ENCODE results near the gene PPIP5K2. TPM values are rescaled to one million over a fixed set of nuclear protein-coding genes. Genes with fewer than 3 reads are reported as not detected.

The PPIP5K2 gene
- total RNA-seq, 6 experiments from 2014 or later, result 54.9 to 75.2 (median 61.2) TPM

DNA sequence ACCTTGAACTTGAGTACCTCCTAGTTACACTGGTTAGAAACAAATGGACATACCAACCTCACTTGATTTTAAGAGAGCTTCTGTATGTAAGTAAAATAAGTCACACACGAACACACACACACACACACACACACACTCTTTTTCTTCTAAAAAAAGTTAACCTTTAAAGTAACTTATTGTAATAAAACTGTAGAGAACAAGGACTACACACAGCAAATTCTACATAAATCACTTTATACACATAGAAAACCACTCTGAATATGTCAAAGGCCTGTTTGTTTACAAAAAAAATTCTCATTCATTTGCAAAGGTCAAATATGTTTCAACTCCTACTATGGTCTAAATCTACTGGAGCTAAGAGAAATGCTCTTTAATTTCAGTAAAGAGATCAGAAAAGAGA is 29.3 kb upstream of the PPIP5K2 start:
- Mint-ChIP-seq H3K9me3 (no peaks in the 10 kb centered on the region), H3K4me3 (no peak overlapping the region), H3K27me3 (ENCODE audit: insufficient read depth) (no peaks in the 10 kb centered on the region; the same call in 1 of the 2 replicates), H3K36me3 (ENCODE audit: low read depth) (peaks cover 17% of the 10 kb centered on the region), H3K27ac (no peak overlapping the region), H3K4me1 (ENCODE audit: low read depth) (no peaks in the 10 kb centered on the region)
- TF ChIP-seq, protein P1, sequence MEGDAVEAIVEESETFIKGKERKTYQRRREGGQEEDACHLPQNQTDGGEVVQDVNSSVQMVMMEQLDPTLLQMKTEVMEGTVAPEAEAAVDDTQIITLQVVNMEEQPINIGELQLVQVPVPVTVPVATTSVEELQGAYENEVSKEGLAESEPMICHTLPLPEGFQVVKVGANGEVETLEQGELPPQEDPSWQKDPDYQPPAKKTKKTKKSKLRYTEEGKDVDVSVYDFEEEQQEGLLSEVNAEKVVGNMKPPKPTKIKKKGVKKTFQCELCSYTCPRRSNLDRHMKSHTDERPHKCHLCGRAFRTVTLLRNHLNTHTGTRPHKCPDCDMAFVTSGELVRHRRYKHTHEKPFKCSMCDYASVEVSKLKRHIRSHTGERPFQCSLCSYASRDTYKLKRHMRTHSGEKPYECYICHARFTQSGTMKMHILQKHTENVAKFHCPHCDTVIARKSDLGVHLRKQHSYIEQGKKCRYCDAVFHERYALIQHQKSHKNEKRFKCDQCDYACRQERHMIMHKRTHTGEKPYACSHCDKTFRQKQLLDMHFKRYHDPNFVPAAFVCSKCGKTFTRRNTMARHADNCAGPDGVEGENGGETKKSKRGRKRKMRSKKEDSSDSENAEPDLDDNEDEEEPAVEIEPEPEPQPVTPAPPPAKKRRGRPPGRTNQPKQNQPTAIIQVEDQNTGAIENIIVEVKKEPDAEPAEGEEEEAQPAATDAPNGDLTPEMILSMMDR (IDR thresholded peaks at IDR 0.05), result no peak
- no peak for DNase-seq

GRCh38 chr5:103092676-103093075 is 27.4 kb upstream of the PPIP5K2 start:
- DNase-seq, result no peak
- no peak overlapping the region for H3K4me3 Mint-ChIP-seq
- H3K4me1 Mint-ChIP-seq (ENCODE audit: low read depth), result no peaks in the 10 kb centered on the region
- H3K9me3 Mint-ChIP-seq, result no peaks in the 10 kb centered on the region
- peaks cover 9% of the 10 kb centered on the region for H3K36me3 Mint-ChIP-seq (ENCODE audit: low read depth)
- no peak overlapping the region for H3K27ac Mint-ChIP-seq
- no peaks in the 10 kb centered on the region; the same call in 1 of the 2 replicates for H3K27me3 Mint-ChIP-seq (ENCODE audit: insufficient read depth)
- TF ChIP-seq, protein P1 (IDR thresholded peaks at IDR 0.05), result no peak

- H3K4me1 Mint-ChIP-seq (ENCODE audit: low read depth), result no peaks in the 10 kb centered on the region
- DNase-seq, result no peak
- no peaks in the 10 kb centered on the region; the same call in 1 of the 2 replicates for H3K27me3 Mint-ChIP-seq (ENCODE audit: insufficient read depth)
- peaks cover 9% of the 10 kb centered on the region for H3K36me3 Mint-ChIP-seq (ENCODE audit: low read depth)
- no peak overlapping the region for H3K4me3 Mint-ChIP-seq
- TF ChIP-seq, protein P1 (IDR thresholded peaks at IDR 0.05), result no peak
- no peaks in the 10 kb centered on the region for H3K9me3 Mint-ChIP-seq
- H3K27ac Mint-ChIP-seq, result no peak overlapping the region
These were observed 26.4 kb upstream of the PPIP5K2 start for GRCh38 chr5:103093727-103094126.

GRCh38 chr5:103094737-103095136 is 25.4 kb upstream of the PPIP5K2 start:
- DNase-seq, result no peak
- no peak overlapping the region for H3K4me3 Mint-ChIP-seq
- no peaks in the 10 kb centered on the region for H3K4me1 Mint-ChIP-seq (ENCODE audit: low read depth)
- H3K27ac Mint-ChIP-seq, result no peak overlapping the region
- no peaks in the 10 kb centered on the region for H3K9me3 Mint-ChIP-seq
- TF ChIP-seq, protein P1 (IDR thresholded peaks at IDR 0.05), result no peak
- H3K36me3 Mint-ChIP-seq (ENCODE audit: low read depth), result peaks cover 9% of the 10 kb centered on the region
- H3K27me3 Mint-ChIP-seq (ENCODE audit: insufficient read depth), result no peaks in the 10 kb centered on the region; the same call in 1 of the 2 replicates

DNA sequence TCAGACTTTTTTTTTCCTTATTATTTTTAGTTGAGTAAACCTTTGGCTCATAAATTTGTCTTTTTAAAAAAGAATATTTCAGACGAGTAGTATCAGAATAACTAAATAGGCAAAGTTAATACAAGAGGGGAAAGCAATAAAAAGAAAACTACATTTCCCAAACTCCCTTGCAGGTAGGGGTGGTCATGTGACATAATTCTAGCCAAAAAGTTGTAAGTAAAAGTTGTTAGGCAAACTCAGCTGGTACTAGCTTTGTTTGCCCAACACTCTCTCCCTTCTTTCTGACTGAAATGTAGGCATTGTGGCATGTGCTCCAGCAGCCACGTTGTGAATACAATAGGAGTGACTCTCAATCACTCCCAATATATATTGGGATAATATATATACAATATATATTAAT is 21.1 kb upstream of the PPIP5K2 start:
- Mint-ChIP-seq H3K36me3 (ENCODE audit: low read depth) (peaks cover 5% of the 10 kb centered on the region), H3K27me3 (ENCODE audit: insufficient read depth) (no peaks in the 10 kb centered on the region), H3K9me3 (no peaks in the 10 kb centered on the region), H3K27ac (no peak overlapping the region), H3K4me1 (ENCODE audit: low read depth) (peaks cover 18% of the 10 kb centered on the region), H3K4me3 (no peak overlapping the region)
- DNase-seq, result no peak
- TF ChIP-seq, protein P1 (IDR thresholded peaks at IDR 0.05), result no peak

All from HFFc6 (cell line).